ENCODE data around the gene PAK2.
A peak's percentile ranks its signal among the peaks of the same experiment; 100 is the strongest.

PAK2 gene

GRCh38 chr3:196765454-196765853 lies 25.8 kb downstream of the PAK2 start:
- Histone ChIP-seq H3K9me3 (ENCODE audit: control insufficient read depth, insufficient read depth, low read depth, low read length) (peaks cover 15% of the 10 kb centered on the region), H3K9ac (ENCODE audit: low read length) (no peak overlapping the region)

GRCh38 chr3:196771067-196771466 lies 31.4 kb downstream of the PAK2 start:
- Histone ChIP-seq H3K27ac (ENCODE audit: low read depth, low read length) (no peak overlapping the region), H3K36me3 (ENCODE audit: control insufficient read depth, insufficient read depth, low read length) (peaks cover 9% of the 10 kb centered on the region; the same call in 1 of the 2 replicates), H3K4me3 (ENCODE audit: low read depth, low read length) (no peak overlapping the region), H3K27me3 (ENCODE audit: control insufficient read depth, insufficient read depth, low read length) (no peaks in the 10 kb centered on the region), H3K4me1 (ENCODE audit: control insufficient read depth, insufficient read depth, low read length) (peaks cover 5% of the 10 kb centered on the region; the same call in 1 of the 2 replicates), H3K9ac (ENCODE audit: low read length) (no peak overlapping the region), H3K9me3 (ENCODE audit: control insufficient read depth, insufficient read depth, low read depth, low read length) (peaks cover 10% of the 10 kb centered on the region; the same call in 1 of the 2 replicates)

More at GRCh38 chr3:196765454-196765853, 25.8 kb downstream of the PAK2 start:
- peaks cover 20% of the 10 kb centered on the region for H3K36me3 ChIP-seq (ENCODE audit: control insufficient read depth, insufficient read depth, low read length)
- H3K27ac ChIP-seq (ENCODE audit: low read depth, low read length) = no peak overlapping the region
- no peaks in the 10 kb centered on the region for H3K27me3 ChIP-seq (ENCODE audit: control insufficient read depth, insufficient read depth, low read length)
- H3K4me3 ChIP-seq (ENCODE audit: low read depth, low read length) = no peak overlapping the region
- H3K4me1 ChIP-seq (ENCODE audit: control insufficient read depth, insufficient read depth, low read length) = no peaks in the 10 kb centered on the region

GRCh38 chr3:196772102-196772501 lies 32.4 kb downstream of the PAK2 start:
- Histone ChIP-seq H3K9ac (ENCODE audit: low read length) (no peak overlapping the region), H3K27me3 (ENCODE audit: control insufficient read depth, insufficient read depth, low read length) (no peaks in the 10 kb centered on the region), H3K4me3 (ENCODE audit: low read depth, low read length) (no peak overlapping the region), H3K9me3 (ENCODE audit: control insufficient read depth, insufficient read depth, low read depth, low read length) (peaks cover 10% of the 10 kb centered on the region; the same call in 1 of the 2 replicates), H3K36me3 (ENCODE audit: control insufficient read depth, insufficient read depth, low read length) (peaks cover 14% of the 10 kb centered on the region; the same call in 1 of the 2 replicates), H3K4me1 (ENCODE audit: control insufficient read depth, insufficient read depth, low read length) (peaks cover 5% of the 10 kb centered on the region; the same call in 1 of the 2 replicates), H3K27ac (ENCODE audit: low read depth, low read length) (no peak overlapping the region)

GRCh38 chr3:196772897-196773296 lies 33.2 kb downstream of the PAK2 start:
- Histone ChIP-seq H3K36me3 (ENCODE audit: control insufficient read depth, insufficient read depth, low read length) (peaks cover 16% of the 10 kb centered on the region), H3K9ac (ENCODE audit: low read length) (no peak overlapping the region), H3K9me3 (ENCODE audit: control insufficient read depth, insufficient read depth, low read depth, low read length) (peaks cover 9% of the 10 kb centered on the region; the same call in 1 of the 2 replicates), H3K4me3 (ENCODE audit: low read depth, low read length) (no peak overlapping the region), H3K4me1 (ENCODE audit: control insufficient read depth, insufficient read depth, low read length) (peaks cover 5% of the 10 kb centered on the region; the same call in 1 of the 2 replicates), H3K27ac (ENCODE audit: low read depth, low read length) (no peak overlapping the region), H3K27me3 (ENCODE audit: control insufficient read depth, insufficient read depth, low read length) (no peaks in the 10 kb centered on the region)

GRCh38 chr3:196774191-196774820 lies 34.6 kb downstream of the PAK2 start:
- Histone ChIP-seq H3K27me3 (ENCODE audit: control insufficient read depth, insufficient read depth, low read length) (no peaks in the 10 kb centered on the region), H3K36me3 (ENCODE audit: control insufficient read depth, insufficient read depth, low read length) (peaks cover 26% of the 10 kb centered on the region), H3K27ac (ENCODE audit: low read depth, low read length) (0 out of 2 replicates have a peak overlapping the region, but pooled peaks have one; percentile 42), H3K9ac (ENCODE audit: low read length) (no peak overlapping the region), H3K4me3 (ENCODE audit: low read depth, low read length) (no peak overlapping the region), H3K9me3 (ENCODE audit: control insufficient read depth, insufficient read depth, low read depth, low read length) (peaks cover 18% of the 10 kb centered on the region), H3K4me1 (ENCODE audit: control insufficient read depth, insufficient read depth, low read length) (peaks cover 5% of the 10 kb centered on the region; the same call in 1 of the 2 replicates)

- H3K27ac ChIP-seq (ENCODE audit: low read depth, low read length) = no peak overlapping the region
- H3K9ac ChIP-seq (ENCODE audit: low read length) = no peak overlapping the region
- peaks cover 24% of the 10 kb centered on the region for H3K9me3 ChIP-seq (ENCODE audit: control insufficient read depth, insufficient read depth, low read depth, low read length)
- no peak overlapping the region for H3K4me3 ChIP-seq (ENCODE audit: low read depth, low read length)
- H3K4me1 ChIP-seq (ENCODE audit: control insufficient read depth, insufficient read depth, low read length) = peaks cover 5% of the 10 kb centered on the region; the same call in 1 of the 2 replicates
- H3K36me3 ChIP-seq (ENCODE audit: control insufficient read depth, insufficient read depth, low read length) = peaks cover 29% of the 10 kb centered on the region
- no peaks in the 10 kb centered on the region for H3K27me3 ChIP-seq (ENCODE audit: control insufficient read depth, insufficient read depth, low read length)
Observed at GRCh38 chr3:196774848-196775422, 35.3 kb downstream of the PAK2 start.

- H3K4me1 ChIP-seq (ENCODE audit: control insufficient read depth, insufficient read depth, low read length) = peaks cover 5% of the 10 kb centered on the region; the same call in 1 of the 2 replicates
- no peak overlapping the region for H3K4me3 ChIP-seq (ENCODE audit: low read depth, low read length)
- H3K27ac ChIP-seq (ENCODE audit: low read depth, low read length) = no peak overlapping the region
- H3K36me3 ChIP-seq (ENCODE audit: control insufficient read depth, insufficient read depth, low read length) = peaks cover 32% of the 10 kb centered on the region
- peaks cover 29% of the 10 kb centered on the region for H3K9me3 ChIP-seq (ENCODE audit: control insufficient read depth, insufficient read depth, low read depth, low read length)
- H3K27me3 ChIP-seq (ENCODE audit: control insufficient read depth, insufficient read depth, low read length) = no peaks in the 10 kb centered on the region
- H3K9ac ChIP-seq (ENCODE audit: low read length) = no peak overlapping the region
Observed at GRCh38 chr3:196775938-196776337, 36.3 kb downstream of the PAK2 start.

- Histone ChIP-seq H3K4me1 (ENCODE audit: control insufficient read depth, insufficient read depth, low read length) (peaks cover 5% of the 10 kb centered on the region; the same call in 1 of the 2 replicates), H3K27ac (ENCODE audit: low read depth, low read length) (no peak overlapping the region), H3K4me3 (ENCODE audit: low read depth, low read length) (no peak overlapping the region), H3K36me3 (ENCODE audit: control insufficient read depth, insufficient read depth, low read length) (peaks cover 39% of the 10 kb centered on the region), H3K9ac (ENCODE audit: low read length) (no peak overlapping the region), H3K27me3 (ENCODE audit: control insufficient read depth, insufficient read depth, low read length) (no peaks in the 10 kb centered on the region), H3K9me3 (ENCODE audit: control insufficient read depth, insufficient read depth, low read depth, low read length) (peaks cover 25% of the 10 kb centered on the region)
Observed at GRCh38 chr3:196777836-196778235, 38.2 kb downstream of the PAK2 start.

- Histone ChIP-seq H3K9ac (ENCODE audit: low read length) (no peak overlapping the region), H3K4me1 (ENCODE audit: control insufficient read depth, insufficient read depth, low read length) (peaks cover 5% of the 10 kb centered on the region; the same call in 1 of the 2 replicates), H3K36me3 (ENCODE audit: control insufficient read depth, insufficient read depth, low read length) (peaks cover 48% of the 10 kb centered on the region), H3K4me3 (ENCODE audit: low read depth, low read length) (no peak overlapping the region), H3K27me3 (ENCODE audit: control insufficient read depth, insufficient read depth, low read length) (no peaks in the 10 kb centered on the region), H3K9me3 (ENCODE audit: control insufficient read depth, insufficient read depth, low read depth, low read length) (peaks cover 23% of the 10 kb centered on the region), H3K27ac (ENCODE audit: low read depth, low read length) (no peak overlapping the region)
Observed at GRCh38 chr3:196778755-196779154, 39.1 kb downstream of the PAK2 start.

GRCh38 chr3:196782511-196782910 lies 42.9 kb downstream of the PAK2 start:
- peaks cover 55% of the 10 kb centered on the region for H3K36me3 ChIP-seq (ENCODE audit: control insufficient read depth, insufficient read depth, low read length)
- H3K27ac ChIP-seq (ENCODE audit: low read depth, low read length) = no peak overlapping the region
- peaks cover 31% of the 10 kb centered on the region for H3K9me3 ChIP-seq (ENCODE audit: control insufficient read depth, insufficient read depth, low read depth, low read length)

GRCh38 chr3:196788528-196788927 lies 48.9 kb downstream of the PAK2 start:
- H3K36me3 ChIP-seq (ENCODE audit: control insufficient read depth, insufficient read depth, low read length) = peaks cover 37% of the 10 kb centered on the region
- H3K4me1 ChIP-seq (ENCODE audit: control insufficient read depth, insufficient read depth, low read length) = peaks cover 19% of the 10 kb centered on the region
- no peak overlapping the region for H3K4me3 ChIP-seq (ENCODE audit: low read depth, low read length)
- H3K27ac ChIP-seq (ENCODE audit: low read depth, low read length) = no peak overlapping the region
- no peaks in the 10 kb centered on the region for H3K27me3 ChIP-seq (ENCODE audit: control insufficient read depth, insufficient read depth, low read length)
- peaks cover 14% of the 10 kb centered on the region for H3K9me3 ChIP-seq (ENCODE audit: control insufficient read depth, insufficient read depth, low read depth, low read length)
- H3K9ac ChIP-seq (ENCODE audit: low read length) = no peak overlapping the region

More at GRCh38 chr3:196782511-196782910, 42.9 kb downstream of the PAK2 start:
- H3K27me3 ChIP-seq (ENCODE audit: control insufficient read depth, insufficient read depth, low read length) = no peaks in the 10 kb centered on the region
- H3K9ac ChIP-seq (ENCODE audit: low read length) = no peak overlapping the region
- no peak overlapping the region for H3K4me3 ChIP-seq (ENCODE audit: low read depth, low read length)
- H3K4me1 ChIP-seq (ENCODE audit: control insufficient read depth, insufficient read depth, low read length) = peaks cover 2% of the 10 kb centered on the region
